NCI-H345 treated with DMSO at 0.1 percent for 48 hours (cell line): ENCODE data around the gene CCDC9B.

Source experiments
- DNase-seq: peaks from one replicate; lab custom pipeline; 2025; ENCODE audit not compliant: unreplicated experiment; lab: John Stamatoyannopoulos, UW

CCDC9B gene

DNA sequence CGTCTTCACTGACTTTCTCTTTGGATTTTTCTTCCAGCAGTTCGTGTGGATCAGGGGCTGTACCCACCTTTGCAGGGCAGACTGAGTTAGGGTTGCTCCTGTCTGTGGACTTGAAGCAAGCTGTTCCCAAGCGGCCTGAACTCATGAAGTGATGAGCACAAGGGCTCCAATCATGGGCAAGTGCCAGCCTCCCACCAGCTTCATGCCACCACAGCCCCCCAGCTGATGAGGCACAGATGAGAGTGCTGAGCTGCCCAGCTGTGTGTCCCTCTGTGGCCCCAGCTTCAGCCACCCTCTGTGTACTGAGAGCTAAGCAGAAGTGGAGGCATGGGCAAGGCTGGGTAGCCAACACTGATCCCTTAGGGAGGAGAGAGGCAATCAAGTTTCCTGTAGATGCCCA lies 29.7 kb downstream of the CCDC9B start:
- DNase-seq = no peak

DNA sequence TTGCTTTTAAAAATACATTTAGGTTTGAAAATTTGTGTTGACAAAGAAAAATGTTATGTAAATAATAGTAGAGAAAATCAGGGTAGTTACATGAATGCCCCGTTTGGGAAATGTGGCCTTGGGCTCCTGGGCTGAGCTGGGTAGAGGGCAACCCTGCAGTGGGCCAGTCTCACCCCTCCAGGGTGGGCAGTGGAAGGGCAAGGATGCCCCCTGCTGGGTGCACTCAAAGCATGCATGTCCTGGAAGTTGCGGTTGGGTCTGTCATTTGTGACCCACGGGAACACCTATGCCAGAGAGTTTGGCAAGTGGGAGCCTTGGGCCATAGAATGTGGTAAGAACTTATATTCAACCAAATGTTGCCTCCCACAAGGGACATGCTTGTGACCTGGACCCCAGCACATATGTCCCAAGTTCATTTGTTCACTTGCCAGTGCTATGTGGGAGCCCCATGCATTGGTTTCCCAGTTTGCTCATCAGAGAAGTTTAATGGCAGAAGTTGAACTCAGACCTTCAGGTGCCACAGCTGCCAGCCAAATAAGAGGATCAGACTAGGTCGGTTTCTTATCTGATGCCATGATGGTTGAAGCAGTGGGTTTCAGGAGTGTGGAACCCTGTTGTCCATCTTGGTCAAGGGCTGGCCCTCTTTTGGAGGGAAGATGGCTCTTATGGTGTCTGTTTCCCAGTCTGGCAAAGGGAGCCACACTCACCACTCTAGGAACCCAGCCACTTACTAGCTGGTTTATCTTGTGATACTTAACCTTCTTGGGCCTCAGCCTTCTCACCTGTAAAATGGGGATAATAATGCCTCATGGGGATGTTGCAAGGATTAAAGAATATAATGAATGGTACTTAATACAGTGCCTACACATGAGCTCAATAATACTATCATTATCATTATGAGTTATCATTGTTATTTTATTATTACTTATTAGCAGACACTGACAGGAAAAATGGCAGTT lies 30.5 kb downstream of the CCDC9B start:
- no peak for DNase-seq

- DNase-seq = no peak
Measured at GRCh38 chr15:40309344-40309862, 31.3 kb downstream of the CCDC9B start.

GRCh38 chr15:40307421-40308211 lies 33.1 kb downstream of the CCDC9B start, which contains the start of gene PLCB2:
TSS of gene PLCB2 (minus strand) at chr15:40307935. CDS start at chr15:40307672, 263 bp downstream.
- no peak for DNase-seq

DNA sequence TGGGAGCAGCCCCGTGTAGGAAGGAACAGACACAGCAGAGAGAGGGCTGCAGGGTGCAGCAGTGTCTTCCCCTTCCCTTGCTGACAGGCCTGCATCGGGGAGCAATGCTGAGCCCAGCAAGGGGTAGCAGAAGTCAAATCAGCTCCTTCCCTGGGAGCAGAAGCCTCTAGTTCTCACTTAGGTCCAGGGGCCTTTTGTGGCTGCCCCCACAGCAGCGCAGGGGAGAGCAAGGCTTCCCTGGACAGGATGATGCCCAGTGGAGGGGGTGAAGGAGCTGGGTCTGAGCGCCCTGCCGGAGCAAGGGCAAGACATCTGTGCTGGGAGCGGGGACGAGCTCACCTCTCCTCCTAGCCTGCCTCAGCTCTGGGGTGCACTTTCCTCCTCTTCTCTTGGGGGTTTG lies 33.8 kb downstream of the CCDC9B start:
- no peak for DNase-seq

DNA sequence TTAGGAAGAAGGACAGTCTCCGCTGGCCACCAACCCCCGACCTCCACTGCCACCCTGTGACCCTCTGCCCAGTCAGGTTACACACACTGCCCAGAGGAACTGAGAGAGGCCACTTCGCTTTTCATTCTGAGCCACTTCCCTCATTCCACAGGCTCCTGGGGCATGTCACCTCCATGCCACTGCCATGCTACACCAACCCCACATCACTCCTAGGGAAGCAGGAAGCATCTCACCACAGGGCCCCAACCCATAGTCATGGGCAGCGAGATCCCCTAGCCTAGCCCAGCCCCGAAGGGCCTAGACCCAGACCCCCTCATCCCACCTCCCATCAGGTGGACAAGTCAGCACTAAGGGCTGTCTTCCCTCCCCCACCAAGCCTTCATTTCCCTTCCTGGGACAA lies 34.4 kb downstream of the CCDC9B start:
- no peak for DNase-seq

- no peak for DNase-seq
Measured at GRCh38 chr15:40305281-40305680, 35.5 kb downstream of the CCDC9B start.

DNA sequence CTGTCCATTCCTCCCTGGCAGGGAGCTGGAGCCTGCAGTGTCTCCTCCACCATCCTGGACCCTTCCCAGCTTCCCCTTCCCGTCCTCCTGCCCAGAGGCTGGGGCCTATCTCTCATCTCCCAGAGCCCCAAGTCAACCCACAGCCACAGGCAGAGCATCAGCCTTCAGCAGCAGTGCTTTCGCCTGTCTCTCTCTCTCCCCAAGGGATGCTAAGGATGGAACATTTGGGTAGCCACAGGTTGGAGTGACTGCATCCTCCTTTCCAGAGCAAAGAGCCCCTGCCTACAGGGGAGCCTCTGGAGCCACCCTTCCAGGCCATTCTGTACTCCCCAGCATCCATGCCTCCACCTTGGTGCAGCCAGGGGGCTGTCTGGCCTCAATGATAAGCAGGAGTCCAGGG lies 37.2 kb downstream of the CCDC9B start:
- DNase-seq = no peak

DNA sequence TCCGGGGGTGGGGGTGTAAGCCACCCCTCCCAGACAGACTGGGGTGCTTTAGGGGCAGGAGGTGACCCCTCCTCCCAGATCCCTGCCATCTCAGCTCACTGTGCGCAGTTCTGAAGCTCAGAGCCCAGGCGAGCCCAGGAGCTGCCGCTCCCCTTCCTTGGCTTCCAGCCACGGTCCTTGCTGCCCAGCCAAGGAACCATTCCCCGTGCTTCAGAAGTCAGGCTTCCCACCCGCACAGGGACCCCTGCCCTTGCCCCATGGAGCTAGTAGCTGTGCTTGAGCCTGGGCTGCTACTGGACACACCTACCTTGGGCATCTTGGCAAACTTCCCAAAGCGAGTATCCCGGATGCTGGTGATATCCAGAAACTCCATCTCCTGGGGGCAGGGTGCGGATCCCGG lies 37.8 kb downstream of the CCDC9B start:
- DNase-seq = no peak

GRCh38 chr15:40302288-40302886 lies 38.4 kb downstream of the CCDC9B start:
- DNase-seq = no peak

DNA sequence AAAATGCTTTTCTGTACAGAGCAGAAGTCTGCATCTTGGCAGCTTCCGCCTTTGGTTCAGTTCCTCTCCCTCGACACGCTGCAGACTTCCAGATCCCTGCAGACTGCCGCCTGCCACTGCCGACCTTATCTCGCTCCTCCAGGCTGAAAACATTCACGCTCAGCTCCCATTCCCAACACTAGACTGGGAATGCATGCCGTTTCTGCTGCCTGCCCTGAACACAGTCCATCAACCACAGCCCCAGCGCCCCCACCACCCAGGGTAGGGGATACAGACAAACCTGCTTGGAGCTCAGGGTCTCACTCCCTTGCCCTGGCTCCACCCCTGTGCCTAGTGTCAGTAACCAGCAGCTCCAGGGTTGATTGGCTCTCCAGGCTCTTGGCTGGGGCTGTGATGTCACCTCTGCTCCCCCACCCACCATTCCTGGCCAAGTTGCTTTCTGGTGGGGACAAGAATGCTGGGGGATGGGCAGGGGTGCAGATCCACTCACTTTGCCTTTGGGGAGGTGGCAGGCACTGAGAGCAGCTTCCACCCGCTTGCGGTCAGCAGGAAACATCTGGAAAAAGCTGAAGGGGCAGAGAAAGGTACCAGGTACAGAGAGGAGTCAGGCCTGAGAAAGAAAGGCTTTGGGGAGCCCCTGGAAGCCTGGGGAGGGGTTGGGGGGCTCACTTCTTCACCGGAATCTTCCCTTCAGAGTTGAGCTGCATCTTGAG lies 39.1 kb downstream of the CCDC9B start:
- DNase-seq = no peak

DNA sequence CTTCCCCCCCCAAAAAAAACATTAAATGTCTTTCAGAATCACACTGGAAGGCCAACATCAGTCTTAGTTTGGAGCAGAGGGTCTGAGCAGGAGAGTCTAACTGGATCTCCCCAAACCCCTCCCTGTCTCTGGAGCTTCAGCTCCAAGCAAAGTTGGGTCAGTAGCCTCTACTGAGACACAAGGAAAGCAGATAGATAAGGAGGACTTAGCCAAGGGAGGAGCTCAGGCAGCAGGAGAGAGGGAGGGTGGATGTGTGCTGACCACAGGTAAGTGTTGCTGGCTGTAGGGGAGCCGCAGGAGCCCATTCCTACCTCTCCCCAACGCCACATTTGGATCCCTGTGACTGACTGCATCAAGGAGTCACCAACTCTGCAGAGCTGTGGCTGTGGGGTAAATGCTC lies 40.0 kb downstream of the CCDC9B start:
- DNase-seq = no peak

DNA sequence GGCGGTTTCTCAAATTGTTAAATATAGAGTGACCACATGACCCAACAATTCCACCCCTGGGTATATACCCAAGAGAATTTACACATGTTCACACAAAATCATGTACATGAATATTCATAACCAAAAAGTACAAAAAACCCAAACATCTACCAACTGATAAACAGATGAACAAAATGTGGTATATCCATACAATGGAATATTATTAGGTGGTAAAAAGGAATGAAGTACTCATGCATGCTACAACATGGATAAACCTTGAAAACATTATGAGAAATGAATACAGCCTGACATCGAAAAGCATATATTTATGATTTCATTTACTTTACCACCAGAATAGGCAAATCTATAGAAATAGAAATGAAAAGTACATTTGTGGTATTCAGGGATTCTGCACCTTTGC lies 40.4 kb downstream of the CCDC9B start:
- DNase-seq = no peak

GRCh38 chr15:40298216-40298935 lies 42.4 kb downstream of the CCDC9B start:
- DNase-seq = no peak

DNA sequence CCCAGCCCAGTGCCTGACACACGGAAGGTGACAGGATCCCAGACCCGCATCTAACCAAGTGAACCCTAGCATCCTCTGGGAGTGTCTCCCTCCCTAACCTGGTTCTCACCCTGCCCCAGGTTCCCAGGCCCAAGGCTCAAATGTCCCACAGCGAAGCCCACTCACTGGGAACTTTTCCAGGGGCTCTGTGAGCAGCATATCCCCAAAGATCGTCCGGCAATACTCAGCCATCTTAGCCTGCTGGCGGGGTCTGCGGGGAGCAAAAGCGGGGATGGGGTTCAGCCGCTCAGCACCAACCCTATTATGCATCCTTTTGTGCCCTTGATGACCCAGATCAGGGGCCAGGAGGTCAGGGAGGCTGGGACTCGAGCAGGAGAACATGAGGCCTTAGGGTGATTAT lies 43.4 kb downstream of the CCDC9B start:
- DNase-seq = no peak

DNA sequence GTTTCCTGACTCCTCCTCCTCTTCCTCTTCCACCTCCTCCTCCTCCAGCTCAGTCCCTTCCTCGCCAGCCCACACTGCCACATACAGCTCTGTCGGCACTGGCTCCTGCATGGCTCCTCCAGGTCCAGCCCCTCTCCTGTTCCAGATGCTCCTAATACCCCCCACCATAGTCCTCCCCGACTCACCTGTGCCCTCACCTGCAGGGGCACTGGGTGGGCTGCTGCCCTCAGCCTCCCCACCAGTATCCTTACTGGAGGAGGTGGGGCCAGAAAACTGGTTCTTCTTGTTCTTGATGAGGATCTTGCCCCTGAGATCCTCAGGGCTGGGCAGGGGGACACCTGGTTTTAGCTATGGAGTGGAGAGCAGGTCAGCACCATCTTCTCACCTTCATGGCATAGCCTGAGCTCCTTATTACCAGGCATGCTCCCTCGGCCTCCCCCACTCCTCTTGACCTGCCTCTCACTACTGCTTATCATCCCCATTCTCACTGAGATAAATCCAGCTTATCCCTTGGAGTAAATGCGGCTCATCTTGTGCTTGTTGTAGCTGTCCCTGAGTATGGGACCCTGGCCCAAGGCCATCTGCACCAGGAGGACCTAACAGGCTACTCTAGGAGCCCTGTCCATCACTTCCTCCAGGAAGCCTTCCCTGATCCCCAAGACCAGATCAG lies 44.0 kb downstream of the CCDC9B start:
- no peak for DNase-seq

DNA sequence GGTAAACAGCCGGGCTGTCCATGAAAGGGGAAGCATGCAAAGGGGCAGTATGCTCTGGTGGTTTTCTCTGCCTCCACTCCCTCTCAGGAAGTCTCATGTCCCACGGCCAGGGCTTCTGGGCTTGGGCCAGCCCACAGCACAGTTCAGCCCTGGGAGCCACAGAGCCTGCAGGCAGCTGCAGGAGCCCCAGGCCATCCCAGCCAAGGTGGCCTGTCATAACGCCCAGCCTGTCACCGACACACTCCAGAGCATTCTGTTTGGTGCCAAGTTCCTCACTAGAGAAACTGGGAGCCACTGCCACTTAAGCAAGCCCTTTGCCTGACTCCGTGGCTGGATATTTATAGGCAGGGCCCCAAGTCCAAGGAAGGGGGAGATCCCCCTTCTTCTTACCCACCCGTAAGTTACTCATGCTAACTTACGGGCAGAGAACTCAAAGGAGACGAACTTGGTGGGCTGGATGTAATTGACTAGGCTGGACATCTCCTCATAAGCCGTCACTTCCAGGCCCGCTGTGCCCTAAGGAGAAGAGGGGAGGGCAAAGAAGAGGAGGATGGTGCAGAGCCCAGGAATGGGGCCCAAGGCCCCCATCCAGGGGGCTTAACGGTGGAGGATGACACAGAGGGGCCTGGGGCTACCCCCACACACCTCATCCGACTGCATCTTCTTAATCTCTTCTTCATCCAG lies 44.7 kb downstream of the CCDC9B start:
- DNase-seq = no peak

DNA sequence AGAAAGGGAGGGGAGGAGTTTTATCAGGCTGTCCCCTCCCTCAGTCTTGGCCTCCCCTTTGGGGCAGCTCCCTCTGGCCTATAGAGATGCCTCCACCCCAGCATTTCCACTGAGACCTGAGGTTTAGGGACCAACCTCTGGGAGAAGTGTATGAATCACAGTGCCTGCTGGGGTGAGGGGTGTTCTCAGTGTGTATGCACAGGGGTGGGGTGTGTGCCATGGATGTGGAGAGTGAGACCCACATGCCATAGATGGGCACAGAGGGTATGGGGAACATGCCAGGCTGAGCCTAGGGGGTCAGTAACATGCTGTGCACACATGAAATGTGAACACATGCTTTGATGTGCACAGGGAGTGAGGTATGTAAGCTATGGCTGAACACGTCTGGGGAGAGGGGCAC lies 45.4 kb downstream of the CCDC9B start:
- DNase-seq = no peak
